A549 (cell line): ENCODE measurements around the gene DCLK2. TPM values are rescaled to one million over a fixed set of nuclear protein-coding genes. Genes with fewer than 3 reads are reported as not detected.

Experiments used
- ATAC-seq, 2 experiments: fragments of 200-7000 bp in 1 of 2; fragments of >200 bp in 1 of 2; cut with Nextera tagmentation in 1 of 2; cut with Tn5 transposase in 1 of 2; 3 replicates each; pipeline versions ENCODE4 v1.8.0 to v1.9.1; 2018 to 2020; ENCODE audit warnings: mild to moderate bottlenecking in 1 of 2, moderate library complexity in 1 of 2
- CTCF ChIA-PET: fragments of 300-600 bp; sonication (Branson Sonifier 250); formaldehyde crosslinking; extraction: SDS; loops from one replicate; lab custom pipeline; 2021; ENCODE audit warnings: antibody characterized with exemption, inconsistent platforms; lab: Yijun Ruan, JAX
- POLR2A ChIA-PET: fragments of 350-600 bp; formaldehyde crosslinking; extraction: SDS; loops from one replicate; lab custom pipeline; 2021; ENCODE audit warnings: antibody characterized with exemption, inconsistent platforms; lab: Yijun Ruan, JAX
- DNase-seq, 2 experiments: peaks; one replicate each; pipeline versions ENCODE4 v3.0.0 to v3.0.0-alpha.2; 2011 to 2016; ENCODE audit warnings: low read depth in 1 of 2, low spot score in 1 of 2
- FAIRE-seq: peaks from 2 replicates; lab custom pipeline; 2011; peaks lifted over from hg19 to GRCh38; lab: Jason Lieb, UNC
- H3K27ac ChIP-seq, 2 experiments: fragments of >200 bp; sonication (Bioruptor Twin); formaldehyde crosslinking; 3 replicates each; pipeline ENCODE4 v1.5.1; 2016 to 2017
- H3K4me1 ChIP-seq: fragments of >200 bp; sonication (Bioruptor Twin); formaldehyde crosslinking; 3 replicates; pipeline ENCODE4 v1.6.1; 2016
- H3K4me2 ChIP-seq: fragments of >200 bp; sonication (Bioruptor Twin); formaldehyde crosslinking; 3 replicates; pipeline ENCODE4 v1.6.1; 2016
- H3K4me3 ChIP-seq: fragments of >200 bp; sonication (Bioruptor Twin); formaldehyde crosslinking; 3 replicates; pipeline ENCODE4 v1.5.1; 2016
- H3K9me3 ChIP-seq: fragments of >200 bp; sonication (Bioruptor Twin); formaldehyde crosslinking; 3 replicates; pipeline ENCODE4 v1.6.1; 2016
- CBX8 ChIP-seq: fragments of 200-600 bp; sonication (generic); IDR thresholded peaks from 2 replicates; pipeline ENCODE4 v1.6.1; 2016
- EHF ChIP-seq: fragments of 250-450 bp; sonication (Bioruptor Pico); IDR thresholded peaks from 2 replicates; pipeline ENCODE4 v1.5.0; 2020; ENCODE audit warnings: mild to moderate bottlenecking
- EHMT2 ChIP-seq: fragments of 200-600 bp; sonication (generic); IDR thresholded peaks from 2 replicates; pipeline ENCODE4 v1.6.1; 2016; ENCODE audit warnings: antibody characterized with exemption, low read depth, mild to moderate bottlenecking, moderate library complexity
- FOSB ChIP-seq: fragments of 250-450 bp; sonication (Bioruptor Pico); IDR thresholded peaks from 2 replicates; pipeline ENCODE4 v1.5.0; 2020; ENCODE audit warnings: mild to moderate bottlenecking, moderate library complexity
- FOSL2 ChIP-seq, 2 experiments: fragments of 450-650 bp in 1 of 2; fragments of >200 bp in 1 of 2; sonication (Bioruptor Twin) in 1 of 2; formaldehyde crosslinking; IDR thresholded peaks; 2 replicates each; pipeline versions ENCODE4 v1.5.0 to v1.6.1; 2016 to 2020; ENCODE audit warnings: mild to moderate bottlenecking in 1 of 2, moderate library complexity in 1 of 2
- GATA3 ChIP-seq: IDR thresholded peaks from 2 replicates; pipeline ENCODE4 v1.6.1; 2012; ENCODE audit warnings: borderline replicate concordance
- HDAC2 ChIP-seq: fragments of 200-600 bp; sonication (generic); IDR thresholded peaks from 2 replicates; pipeline ENCODE4 v1.6.1; 2016
- HEYL ChIP-seq: fragments of 250-450 bp; sonication (Bioruptor Pico); IDR thresholded peaks from 2 replicates; pipeline ENCODE4 v1.8.0; 2021; ENCODE audit warnings: mild to moderate bottlenecking, moderate library complexity
- HOXA7 ChIP-seq: fragments of 250-450 bp; sonication (Bioruptor Pico); IDR thresholded peaks from 2 replicates; pipeline ENCODE4 v1.5.0; 2020; ENCODE audit warnings: mild to moderate bottlenecking, moderate library complexity
- JUN ChIP-seq, 2 experiments: fragments of >200 bp; sonication (Bioruptor Twin); formaldehyde crosslinking; IDR thresholded peaks; 2 replicates in 1 of 2; 3 replicates in 1 of 2; pipeline ENCODE4 v1.6.1; 2016 to 2017
- MAZ ChIP-seq: fragments of 150-350 bp; IDR thresholded peaks from 2 replicates; pipeline ENCODE4 v1.6.1; 2014; ENCODE audit warnings: antibody characterized with exemption, low read depth, low read length, borderline replicate concordance
- NPAS2 ChIP-seq: fragments of 250-450 bp; sonication (Bioruptor Pico); IDR thresholded peaks from 2 replicates; pipeline ENCODE4 v1.8.0; 2022; ENCODE audit warnings: mild to moderate bottlenecking, moderate library complexity, borderline replicate concordance
- PHF8 ChIP-seq: fragments of 200-600 bp; sonication (generic); IDR thresholded peaks from 2 replicates; pipeline ENCODE4 v1.6.1; 2016; ENCODE audit warnings: low read depth, mild to moderate bottlenecking, antibody characterized with exemption, moderate library complexity, borderline replicate concordance
- POLR2A ChIP-seq: IDR thresholded peaks from 2 replicates; pipeline ENCODE4 v1.6.1; 2012; ENCODE audit warnings: mild to moderate bottlenecking, low read length
- RCOR1 ChIP-seq: fragments of 150-350 bp; IDR thresholded peaks from 2 replicates; pipeline ENCODE4 v1.6.1; 2014; ENCODE audit warnings: antibody characterized with exemption, low read length, low read depth
- RFX5 ChIP-seq: fragments of 450-650 bp; IDR thresholded peaks from 2 replicates; pipeline ENCODE4 v1.7.1; 2014; ENCODE audit warnings: antibody characterized with exemption, mild to moderate bottlenecking, moderate library complexity
- TFCP2L1 ChIP-seq: fragments of 250-450 bp; sonication (Bioruptor Pico); IDR thresholded peaks from 2 replicates; pipeline ENCODE4 v1.5.0; 2021; ENCODE audit warnings: mild to moderate bottlenecking
- TP53 ChIP-seq: fragments of 250-450 bp; sonication (Bioruptor Pico); IDR thresholded peaks from 2 replicates; pipeline ENCODE4 v1.5.0; 2021; ENCODE audit warnings: mild to moderate bottlenecking, moderate library complexity
- ZC3H11A ChIP-seq: fragments of 450-650 bp; IDR thresholded peaks from 2 replicates; pipeline ENCODE4 v1.6.1; 2014; ENCODE audit warnings: antibody characterized with exemption, mild to moderate bottlenecking
- WGBS: methylation state at CpG from one replicate; pipeline ENCODE4 v1.1.6; 2017; ENCODE audit errors: missing lambda C conversion rate; 5-methylcytosine and 5-hydroxymethylcytosine counted together
- polyA plus RNA-seq, 4 experiments: library from polyadenylated mRNA; depleted of rRNA in 3 of 4; stranded (reverse); fragments of >200 nt; fragmentation: RNase III in 1 of 4; extraction: RNeasy Plus Mini Kit Qiagen cat#74134 plus additional on column Dnase treatment in 1 of 4; gene quantifications; 2 replicates in 3 of 4; 3 replicates in 1 of 4; pipeline ENCODE4 v1.2.3, GENCODE V29; 2011 to 2017
- TF ChIP-seq, protein P1 (sequence below): fragments of 200-600 bp; sonication (generic); IDR thresholded peaks from 2 replicates; pipeline ENCODE4 v1.6.1; 2016; ENCODE audit warnings: antibody characterized with exemption, mild to moderate bottlenecking, moderate library complexity
- TF ChIP-seq, protein P2 (sequence below): fragments of >200 bp; sonication (Bioruptor Twin); formaldehyde crosslinking; IDR thresholded peaks from 3 replicates; pipeline ENCODE4 v1.6.1; 2016
- TF ChIP-seq, protein P3 (sequence below): fragments of >200 bp; sonication (Bioruptor Twin); formaldehyde crosslinking; IDR thresholded peaks from 3 replicates; pipeline ENCODE4 v1.5.1; 2016

Gene DCLK2
- polyA plus RNA-seq, 2 of the 4 experiments (the other 2 are of a cell fraction) = 8.1 to 11.6 TPM

DNA sequence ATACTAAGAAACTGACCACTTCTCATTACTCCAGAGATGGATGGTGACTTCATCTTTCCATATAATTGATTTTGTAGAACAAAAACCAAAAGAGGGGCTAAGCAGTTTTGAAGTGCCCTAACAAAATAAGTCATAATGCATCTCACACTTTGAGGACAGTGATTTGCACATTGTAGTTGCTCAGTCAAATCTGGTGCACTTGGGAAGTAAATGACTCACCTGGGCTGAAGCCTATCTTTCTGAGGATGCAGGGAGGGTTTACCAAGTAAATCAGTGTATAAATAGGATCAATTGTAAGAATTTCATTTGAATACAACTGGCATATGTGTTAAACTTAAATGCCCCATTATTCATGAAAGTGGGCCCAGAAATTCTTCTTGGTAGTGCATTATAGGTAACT lies 134.2 kb downstream of the DCLK2 start (continued):
- TF ChIP-seq JUN (IDR thresholded peaks at IDR 0.05) = no peak
- no peak for TF ChIP-seq GATA3
- no peak for TF ChIP-seq TFCP2L1 (CRISPR knock-in tag)
- no peak for TF ChIP-seq NPAS2 (CRISPR knock-in tag)
- TF ChIP-seq FOSL2 (IDR thresholded peaks at IDR 0.05) = no peak
- no peak for TF ChIP-seq FOSL2 (CRISPR knock-in tag; IDR thresholded peaks at IDR 0.05)
- TF ChIP-seq HEYL (CRISPR knock-in tag) = no peak

DNA sequence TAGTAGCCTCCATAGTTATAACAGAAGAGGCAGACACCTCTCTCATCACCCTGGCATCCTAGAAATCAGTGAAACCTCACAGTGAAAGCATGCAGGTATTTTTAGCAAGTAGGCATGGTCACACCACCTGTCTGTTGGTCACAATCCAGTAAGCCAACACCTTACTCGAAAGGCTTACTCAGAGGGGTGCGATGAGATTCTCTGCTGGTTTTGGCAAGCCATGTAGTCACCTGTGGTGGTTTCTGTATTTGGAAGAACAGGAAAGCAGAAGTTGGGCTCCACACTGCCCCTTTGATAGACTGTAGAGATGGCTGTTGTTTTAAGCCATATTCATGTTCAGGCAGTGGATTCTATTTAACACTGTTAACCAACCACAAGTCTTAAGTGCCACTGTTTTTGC lies 134.7 kb downstream of the DCLK2 start:
- DNase-seq = no peak
- no peak for FAIRE-seq
- Histone ChIP-seq H3K4me3 (no peak overlapping the region), H3K4me2 (no peak overlapping the region), H3K4me1 (peaks cover 60% of the 10 kb centered on the region), H3K27ac (0 out of 6 replicates have a peak overlapping the region, but pooled peaks of 1 of the 2 experiments have one; percentile 8), H3K9me3 (no peaks in the 10 kb centered on the region)
- ATAC-seq = no peak
- ChIA-PET POLR2A (no interaction called here), CTCF (no interaction called here)
- WGBS = 95% methylated on average over 2 of the region's 2 CpGs
- TF ChIP-seq PHF8 (no peak), MAZ (no peak), EHMT2 (no peak), EHF (no peak), FOSB (no peak)
- TF ChIP-seq, protein P1, sequence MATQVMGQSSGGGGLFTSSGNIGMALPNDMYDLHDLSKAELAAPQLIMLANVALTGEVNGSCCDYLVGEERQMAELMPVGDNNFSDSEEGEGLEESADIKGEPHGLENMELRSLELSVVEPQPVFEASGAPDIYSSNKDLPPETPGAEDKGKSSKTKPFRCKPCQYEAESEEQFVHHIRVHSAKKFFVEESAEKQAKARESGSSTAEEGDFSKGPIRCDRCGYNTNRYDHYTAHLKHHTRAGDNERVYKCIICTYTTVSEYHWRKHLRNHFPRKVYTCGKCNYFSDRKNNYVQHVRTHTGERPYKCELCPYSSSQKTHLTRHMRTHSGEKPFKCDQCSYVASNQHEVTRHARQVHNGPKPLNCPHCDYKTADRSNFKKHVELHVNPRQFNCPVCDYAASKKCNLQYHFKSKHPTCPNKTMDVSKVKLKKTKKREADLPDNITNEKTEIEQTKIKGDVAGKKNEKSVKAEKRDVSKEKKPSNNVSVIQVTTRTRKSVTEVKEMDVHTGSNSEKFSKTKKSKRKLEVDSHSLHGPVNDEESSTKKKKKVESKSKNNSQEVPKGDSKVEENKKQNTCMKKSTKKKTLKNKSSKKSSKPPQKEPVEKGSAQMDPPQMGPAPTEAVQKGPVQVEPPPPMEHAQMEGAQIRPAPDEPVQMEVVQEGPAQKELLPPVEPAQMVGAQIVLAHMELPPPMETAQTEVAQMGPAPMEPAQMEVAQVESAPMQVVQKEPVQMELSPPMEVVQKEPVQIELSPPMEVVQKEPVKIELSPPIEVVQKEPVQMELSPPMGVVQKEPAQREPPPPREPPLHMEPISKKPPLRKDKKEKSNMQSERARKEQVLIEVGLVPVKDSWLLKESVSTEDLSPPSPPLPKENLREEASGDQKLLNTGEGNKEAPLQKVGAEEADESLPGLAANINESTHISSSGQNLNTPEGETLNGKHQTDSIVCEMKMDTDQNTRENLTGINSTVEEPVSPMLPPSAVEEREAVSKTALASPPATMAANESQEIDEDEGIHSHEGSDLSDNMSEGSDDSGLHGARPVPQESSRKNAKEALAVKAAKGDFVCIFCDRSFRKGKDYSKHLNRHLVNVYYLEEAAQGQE = no peak
- TF ChIP-seq, protein P2, sequence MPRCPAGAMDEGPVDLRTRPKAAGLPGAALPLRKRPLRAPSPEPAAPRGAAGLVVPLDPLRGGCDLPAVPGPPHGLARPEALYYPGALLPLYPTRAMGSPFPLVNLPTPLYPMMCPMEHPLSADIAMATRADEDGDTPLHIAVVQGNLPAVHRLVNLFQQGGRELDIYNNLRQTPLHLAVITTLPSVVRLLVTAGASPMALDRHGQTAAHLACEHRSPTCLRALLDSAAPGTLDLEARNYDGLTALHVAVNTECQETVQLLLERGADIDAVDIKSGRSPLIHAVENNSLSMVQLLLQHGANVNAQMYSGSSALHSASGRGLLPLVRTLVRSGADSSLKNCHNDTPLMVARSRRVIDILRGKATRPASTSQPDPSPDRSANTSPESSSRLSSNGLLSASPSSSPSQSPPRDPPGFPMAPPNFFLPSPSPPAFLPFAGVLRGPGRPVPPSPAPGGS = no peak

DNA sequence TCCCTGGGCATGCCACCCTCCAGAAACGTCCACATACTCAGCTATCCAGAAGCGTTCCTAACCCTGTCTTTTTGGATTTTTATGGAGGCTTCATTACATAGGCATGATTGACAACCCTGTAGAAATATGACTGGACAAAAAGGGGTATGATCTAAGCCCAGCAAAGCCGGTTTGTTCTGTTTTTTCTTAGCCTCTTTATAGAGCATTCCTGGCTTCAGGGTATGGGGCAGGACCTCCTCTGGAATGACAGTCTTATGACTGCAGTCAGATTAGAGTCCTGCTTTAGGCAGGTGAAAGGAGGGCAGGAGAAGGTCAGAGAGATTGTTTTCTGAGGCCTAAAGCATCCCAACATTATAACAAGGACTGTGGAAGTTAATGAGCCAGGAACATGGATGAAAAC lies 137.4 kb downstream of the DCLK2 start:
- Histone ChIP-seq H3K27ac (peak overlapping the region in 1 of 2 experiments; percentile 35; a peak in 1 of 6 replicates), H3K4me1 (peaks cover 65% of the 10 kb centered on the region), H3K4me2 (no peak overlapping the region), H3K9me3 (no peaks in the 10 kb centered on the region), H3K4me3 (no peak overlapping the region)
- POLR2A ChIA-PET = no interaction called here
- ATAC-seq (0 out of 6 replicates have a peak, but pooled peaks of 1 of the 2 experiments have one; percentile 13), DNase-seq (no peak), FAIRE-seq (no peak)
- CTCF ChIA-PET = interaction anchor here (4.8 kb wide), 1 partner anchor 28 kb away, joined by 30 read pairs; no protein-coding TSS in a partner anchor
- no peak for TF ChIP-seq POLR2A
- TF ChIP-seq ZC3H11A = no peak
- no peak for TF ChIP-seq TP53 (CRISPR knock-in tag)
- TF ChIP-seq RFX5 = no peak
- no peak for TF ChIP-seq HOXA7 (CRISPR knock-in tag)
- TF ChIP-seq, protein P3, sequence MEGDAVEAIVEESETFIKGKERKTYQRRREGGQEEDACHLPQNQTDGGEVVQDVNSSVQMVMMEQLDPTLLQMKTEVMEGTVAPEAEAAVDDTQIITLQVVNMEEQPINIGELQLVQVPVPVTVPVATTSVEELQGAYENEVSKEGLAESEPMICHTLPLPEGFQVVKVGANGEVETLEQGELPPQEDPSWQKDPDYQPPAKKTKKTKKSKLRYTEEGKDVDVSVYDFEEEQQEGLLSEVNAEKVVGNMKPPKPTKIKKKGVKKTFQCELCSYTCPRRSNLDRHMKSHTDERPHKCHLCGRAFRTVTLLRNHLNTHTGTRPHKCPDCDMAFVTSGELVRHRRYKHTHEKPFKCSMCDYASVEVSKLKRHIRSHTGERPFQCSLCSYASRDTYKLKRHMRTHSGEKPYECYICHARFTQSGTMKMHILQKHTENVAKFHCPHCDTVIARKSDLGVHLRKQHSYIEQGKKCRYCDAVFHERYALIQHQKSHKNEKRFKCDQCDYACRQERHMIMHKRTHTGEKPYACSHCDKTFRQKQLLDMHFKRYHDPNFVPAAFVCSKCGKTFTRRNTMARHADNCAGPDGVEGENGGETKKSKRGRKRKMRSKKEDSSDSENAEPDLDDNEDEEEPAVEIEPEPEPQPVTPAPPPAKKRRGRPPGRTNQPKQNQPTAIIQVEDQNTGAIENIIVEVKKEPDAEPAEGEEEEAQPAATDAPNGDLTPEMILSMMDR = no peak
- no peak for TF ChIP-seq HDAC2
- no peak for TF ChIP-seq CBX8
- TF ChIP-seq RCOR1 = no peak
- TF ChIP-seq, protein P2 = no peak
- TF ChIP-seq FOSL2 (IDR thresholded peaks at IDR 0.05) = no peak
- TF ChIP-seq FOSL2 (CRISPR knock-in tag; IDR thresholded peaks at IDR 0.05) = no peak
- 68% methylated on average over 3 of the region's 3 CpGs for WGBS
